Measurements from ENCODE around the gene ERCC8.

Gene ERCC8

GRCh38 chr5:60918466-60918865, 26.4 kb downstream of the ERCC8 start:
- DNase-seq (ENCODE audit: low read depth), result no peak
- TF ChIP-seq CTCF (IDR thresholded peaks at IDR 0.05; ENCODE audit: control insufficient read depth, extremely low read depth, insufficient read depth), result no peak
- no peak overlapping the region for H3K4me3 ChIP-seq (ENCODE audit: low read depth, low read length)

GRCh38 chr5:60916646-60917045, 28.2 kb downstream of the ERCC8 start:
- TF ChIP-seq CTCF (IDR thresholded peaks at IDR 0.05; ENCODE audit: control insufficient read depth, extremely low read depth, insufficient read depth), result no peak
- H3K4me3 ChIP-seq (ENCODE audit: low read depth, low read length), result no peak overlapping the region
- no peak for DNase-seq (ENCODE audit: low read depth)

GRCh38 chr5:60903356-60903755, 41.5 kb downstream of the ERCC8 start:
- H3K4me3 ChIP-seq (ENCODE audit: low read depth, low read length), result no peak overlapping the region
- no peak for TF ChIP-seq CTCF (IDR thresholded peaks at IDR 0.05; ENCODE audit: control insufficient read depth, extremely low read depth, insufficient read depth)
- no peak for DNase-seq (ENCODE audit: low read depth)

- TF ChIP-seq CTCF (IDR thresholded peaks at IDR 0.05; ENCODE audit: control insufficient read depth, extremely low read depth, insufficient read depth), result no peak
- DNase-seq (ENCODE audit: low read depth), result no peak
- H3K4me3 ChIP-seq (ENCODE audit: low read depth, low read length), result no peak overlapping the region
Measured at GRCh38 chr5:60896991-60897390, 47.9 kb downstream of the ERCC8 start.

- no peak for TF ChIP-seq CTCF (IDR thresholded peaks at IDR 0.05; ENCODE audit: control insufficient read depth, extremely low read depth, insufficient read depth)
- DNase-seq (ENCODE audit: low read depth), result no peak
- H3K4me3 ChIP-seq (ENCODE audit: low read depth, low read length), result no peak overlapping the region
Measured at GRCh38 chr5:60893521-60893920, 51.3 kb downstream of the ERCC8 start.

GRCh38 chr5:60891667-60892066, 53.2 kb downstream of the ERCC8 start:
- no peak overlapping the region for H3K4me3 ChIP-seq (ENCODE audit: low read depth, low read length)
- TF ChIP-seq CTCF (IDR thresholded peaks at IDR 0.05; ENCODE audit: control insufficient read depth, extremely low read depth, insufficient read depth), result no peak
- DNase-seq (ENCODE audit: low read depth), result no peak

GRCh38 chr5:60888359-60889061, 56.4 kb downstream of the ERCC8 start:
- DNase-seq (ENCODE audit: low read depth), result no peak
- TF ChIP-seq CTCF (IDR thresholded peaks at IDR 0.05; ENCODE audit: control insufficient read depth, extremely low read depth, insufficient read depth), result no peak
- H3K4me3 ChIP-seq (ENCODE audit: low read depth, low read length), result no peak overlapping the region
